MM.1S (cell line): Measurements from ENCODE around the gene ELF4.

Source experiments
- DNase-seq: peaks from one replicate; pipeline ENCODE4 v3.0.0-alpha.2; 2015
- H2AFZ ChIP-seq: fragments of 300-600 bp; sonication (generic); 2 replicates; pipeline ENCODE4 v1.6.0; 2016; ENCODE audit warnings: antibody characterized with exemption, low read length
- H3F3A ChIP-seq: fragments of 300-600 bp; sonication (generic); 2 replicates; pipeline ENCODE4 v1.6.1; 2016; ENCODE audit warnings: mild to moderate bottlenecking, antibody characterized with exemption, low read length, moderate library complexity, mixed read lengths; ENCODE audit not compliant: insufficient read depth
- H3K27ac ChIP-seq: fragments of 300-600 bp; sonication (generic); 2 replicates; pipeline ENCODE4 v1.5.1; 2016; ENCODE audit warnings: mild to moderate bottlenecking, low read length
- H3K27me3 ChIP-seq: fragments of 300-600 bp; sonication (generic); replicated peaks from 2 replicates; pipeline ENCODE4 v1.6.0; 2016; ENCODE audit warnings: low read length; ENCODE audit not compliant: insufficient read depth
- H3K36me3 ChIP-seq: fragments of 300-600 bp; sonication (generic); replicated peaks from 2 replicates; pipeline ENCODE4 v1.6.1; 2016; ENCODE audit warnings: mild to moderate bottlenecking, low read length, mixed read lengths; ENCODE audit not compliant: insufficient read depth
- H3K4me1 ChIP-seq: fragments of 300-600 bp; sonication (generic); 2 replicates; pipeline ENCODE4 v1.6.1; 2016; ENCODE audit warnings: low read length, mixed read lengths
- H3K4me2 ChIP-seq: fragments of 300-600 bp; sonication (generic); 2 replicates; pipeline ENCODE4 v1.6.0; 2016; ENCODE audit warnings: low read depth, low read length
- H3K4me3 ChIP-seq: fragments of 300-600 bp; sonication (generic); 2 replicates; pipeline ENCODE4 v1.5.1; 2016; ENCODE audit warnings: low read length, mixed read lengths
- H3K79me2 ChIP-seq: fragments of 300-600 bp; sonication (generic); 2 replicates; pipeline ENCODE4 v1.6.1; 2016; ENCODE audit warnings: mixed run types, low read length, mixed read lengths
- H3K9ac ChIP-seq: fragments of 300-600 bp; sonication (generic); 2 replicates; pipeline ENCODE4 v1.6.1; 2016; ENCODE audit warnings: low read length, mixed read lengths
- H3K9me2 ChIP-seq: fragments of 300-600 bp; sonication (generic); replicated peaks from 2 replicates; pipeline ENCODE4 v1.6.1; 2016; ENCODE audit warnings: mild to moderate bottlenecking, low read length, mixed read lengths; ENCODE audit not compliant: insufficient read depth
- H3K9me3 ChIP-seq: fragments of 300-600 bp; sonication (generic); replicated peaks from 2 replicates; pipeline ENCODE4 v1.6.1; 2016; ENCODE audit warnings: mild to moderate bottlenecking, low read length, mixed read lengths; ENCODE audit not compliant: insufficient read depth
- H4K20me1 ChIP-seq: fragments of 300-600 bp; sonication (generic); 2 replicates; pipeline ENCODE4 v1.6.1; 2016; ENCODE audit warnings: mild to moderate bottlenecking, low read length, moderate library complexity, mixed read lengths; ENCODE audit not compliant: insufficient read depth
- CTCF ChIP-seq: fragments of 300-600 bp; sonication (generic); IDR thresholded peaks from 2 replicates; pipeline ENCODE4 v1.5.1; 2016; ENCODE audit warnings: antibody characterized with exemption, low read length, mixed read lengths
- EZH2 ChIP-seq: fragments of 300-600 bp; sonication (generic); optimal IDR thresholded peaks from 2 replicates; pipeline ENCODE3; 2017; ENCODE audit warnings: low read depth, mild to moderate bottlenecking, antibody characterized with exemption, low read length, mixed read lengths
- EZH2phosphoT487 ChIP-seq: fragments of 300-600 bp; sonication (generic); IDR thresholded peaks from 2 replicates; pipeline ENCODE4 v1.6.1; 2018; ENCODE audit warnings: antibody characterized with exemption, low read length

ELF4 gene

GRCh38 chrX:130091980-130092522 is 18.2 kb downstream of the ELF4 start:
- Histone ChIP-seq H4K20me1 (no peaks in the 10 kb centered on the region), H3K4me3 (peak overlapping the region; percentile 50), H3K27ac (peak overlapping the region; percentile 52; the same call in 1 of the 2 replicates), H3K9ac (peak overlapping the region; percentile 20; the same call in 1 of the 2 replicates), H3K27me3 (no peaks in the 10 kb centered on the region), H2AFZ (peak overlapping the region; percentile 33; the same call in 1 of the 2 replicates), H3F3A (no peaks in the 10 kb centered on the region), H3K9me3 (no peaks in the 10 kb centered on the region), H3K9me2 (no peaks in the 10 kb centered on the region), H3K4me2 (peak overlapping the region; percentile 66), H3K4me1 (peaks cover 13% of the 10 kb centered on the region), H3K79me2 (no peaks in the 10 kb centered on the region), H3K36me3 (no peaks in the 10 kb centered on the region)
- TF ChIP-seq EZH2 (no peak), CTCF (peak; percentile 30)
- DNase-seq = peak; percentile 93

- no peak overlapping the region for H3K27ac ChIP-seq
- no peak overlapping the region for H2AFZ ChIP-seq
- H4K20me1 ChIP-seq = no peaks in the 10 kb centered on the region
Observed at GRCh38 chrX:130090364-130090763, 19.9 kb downstream of the ELF4 start.

GRCh38 chrX:130086447-130087206 is 23.7 kb downstream of the ELF4 start:
- H3K79me2 ChIP-seq = peaks cover 4% of the 10 kb centered on the region; the same call in 1 of the 2 replicates
- H3K4me3 ChIP-seq = no peak overlapping the region
- DNase-seq = no peak
- H3K27ac ChIP-seq = no peak overlapping the region
- no peaks in the 10 kb centered on the region for H3K9me2 ChIP-seq
- H3K4me1 ChIP-seq = peaks cover 42% of the 10 kb centered on the region
- no peak overlapping the region for H3K9ac ChIP-seq
- no peaks in the 10 kb centered on the region for H3F3A ChIP-seq
- H3K4me2 ChIP-seq = no peak overlapping the region
- no peak overlapping the region for H2AFZ ChIP-seq
- TF ChIP-seq CTCF = no peak
- TF ChIP-seq EZH2phosphoT487 = no peak
- no peak for TF ChIP-seq EZH2
- no peaks in the 10 kb centered on the region for H3K9me3 ChIP-seq
- no peaks in the 10 kb centered on the region for H3K27me3 ChIP-seq
- no peaks in the 10 kb centered on the region for H4K20me1 ChIP-seq
- no peaks in the 10 kb centered on the region for H3K36me3 ChIP-seq

More at GRCh38 chrX:130090364-130090763, 19.9 kb downstream of the ELF4 start:
- no peaks in the 10 kb centered on the region for H3K9me2 ChIP-seq
- no peak for DNase-seq
- no peaks in the 10 kb centered on the region for H3K27me3 ChIP-seq
- H3K9ac ChIP-seq = no peak overlapping the region
- no peaks in the 10 kb centered on the region for H3K36me3 ChIP-seq
- no peak overlapping the region for H3K4me3 ChIP-seq
- H3K9me3 ChIP-seq = no peaks in the 10 kb centered on the region
- peaks cover 26% of the 10 kb centered on the region for H3K4me1 ChIP-seq
- H3K79me2 ChIP-seq = no peaks in the 10 kb centered on the region
- no peaks in the 10 kb centered on the region for H3F3A ChIP-seq
- no peak overlapping the region for H3K4me2 ChIP-seq
- TF ChIP-seq EZH2 (no peak), CTCF (no peak), EZH2phosphoT487 (no peak)
